GM23338 (cell line): Measurements from ENCODE around the gene MANEAL. TPM values are rescaled to one million over a fixed set of nuclear protein-coding genes. Genes with fewer than 3 reads are reported as not detected.

Experiments used
- ATAC-seq: fragments of 200-7000 bp; cut with Tn5 transposase; 3 replicates; pipeline ENCODE4 v1.9.1; 2020
- DNase-seq: peaks from one replicate; pipeline ENCODE4 v3.0.0-alpha.2; 2015; ENCODE audit warnings: low spot score
- H2AFZ ChIP-seq: fragments of 200-600 bp; sonication (generic); 2 replicates; pipeline ENCODE4 v1.8.0; 2016; ENCODE audit warnings: antibody characterized with exemption, mild to moderate bottlenecking, moderate library complexity
- H3F3A ChIP-seq: fragments of 200-600 bp; sonication (generic); replicated peaks from 2 replicates; pipeline ENCODE4 v1.8.0; 2017; ENCODE audit warnings: antibody characterized with exemption, mixed run types, low read depth
- H3K27ac ChIP-seq: fragments of 200-600 bp; sonication (generic); 2 replicates; pipeline ENCODE4 v1.6.1; 2016; ENCODE audit warnings: low read depth
- H3K27me3 ChIP-seq: fragments of 200-600 bp; sonication (generic); 2 replicates; pipeline ENCODE4 v1.8.0; 2016; ENCODE audit warnings: mild to moderate bottlenecking, mixed run types, moderate library complexity; ENCODE audit not compliant: insufficient read depth
- H3K36me3 ChIP-seq: fragments of 200-600 bp; sonication (generic); 2 replicates; pipeline ENCODE4 v1.8.0; 2016; ENCODE audit warnings: mild to moderate bottlenecking; ENCODE audit not compliant: insufficient read depth
- H3K4me1 ChIP-seq: fragments of 200-600 bp; sonication (generic); 2 replicates; pipeline ENCODE4 v1.8.0; 2016; ENCODE audit warnings: mild to moderate bottlenecking, moderate library complexity; ENCODE audit not compliant: insufficient read depth
- H3K4me2 ChIP-seq: fragments of 200-600 bp; sonication (generic); 2 replicates; pipeline ENCODE4 v1.7.1; 2017; ENCODE audit warnings: mixed run types
- H3K4me3 ChIP-seq: fragments of 200-600 bp; sonication (generic); 2 replicates; pipeline ENCODE4 v1.6.1; 2016; ENCODE audit warnings: mixed run types
- H3K79me2 ChIP-seq: fragments of 200-600 bp; sonication (generic); replicated peaks from 2 replicates; pipeline ENCODE4 v1.8.0; 2017; ENCODE audit warnings: mild to moderate bottlenecking; ENCODE audit not compliant: insufficient read depth
- H3K9me2 ChIP-seq: fragments of 200-600 bp; sonication (generic); 2 replicates; pipeline ENCODE4 v1.8.0; 2017; ENCODE audit not compliant: insufficient read depth
- H4K20me1 ChIP-seq: fragments of 200-600 bp; sonication (generic); replicated peaks from 2 replicates; pipeline ENCODE4 v1.8.0; 2017; ENCODE audit warnings: mild to moderate bottlenecking; ENCODE audit not compliant: insufficient read depth
- H3K27ac Mint-ChIP-seq: 2 replicates; pipeline ENCODE4 v1.8.0; 2020; ENCODE audit warnings: inconsistent platforms, mild to moderate bottlenecking, moderate library complexity, mixed read lengths
- H3K27me3 Mint-ChIP-seq: 3 replicates; pipeline ENCODE4 v1.8.0; 2022; ENCODE audit warnings: low read depth, mild to moderate bottlenecking, moderate library complexity, mixed read lengths, inconsistent platforms; ENCODE audit not compliant: insufficient read depth, poor library complexity
- H3K36me3 Mint-ChIP-seq: 3 replicates; pipeline ENCODE4 v1.8.0; 2021; ENCODE audit warnings: low read depth, mild to moderate bottlenecking, inconsistent platforms, moderate library complexity, mixed read lengths
- H3K4me1 Mint-ChIP-seq: 3 replicates; pipeline ENCODE4 v1.8.0; 2020; ENCODE audit warnings: mild to moderate bottlenecking, inconsistent platforms, mixed read lengths
- H3K4me3 Mint-ChIP-seq: 3 replicates; pipeline ENCODE4 v1.8.0; 2021; ENCODE audit warnings: moderate library complexity, mild to moderate bottlenecking, inconsistent platforms, mixed read lengths
- H3K9me3 Mint-ChIP-seq: 3 replicates; pipeline ENCODE4 v1.8.0; 2020; ENCODE audit warnings: moderate library complexity, mild to moderate bottlenecking, inconsistent platforms, mixed read lengths
- EZH2 ChIP-seq: fragments of 200-600 bp; sonication (generic); IDR thresholded peaks from one replicate; pipeline ENCODE4 v1.8.0; 2017; ENCODE audit warnings: antibody characterized with exemption, mild to moderate bottlenecking, low read depth; ENCODE audit not compliant: unreplicated experiment
- JUNB ChIP-seq: IDR thresholded peaks from one replicate; pipeline ENCODE4 v1.6.1; 2016; ENCODE audit warnings: antibody characterized with exemption; ENCODE audit not compliant: unreplicated experiment
- ZNF331 ChIP-seq: fragments of 250-450 bp; sonication (Bioruptor Pico); IDR thresholded peaks from 2 replicates; pipeline ENCODE4 v1.5.0; 2020; ENCODE audit warnings: low read depth, mild to moderate bottlenecking, moderate library complexity
- ZNF462 ChIP-seq: fragments of 250-450 bp; sonication (Bioruptor Pico); IDR thresholded peaks from 2 replicates; pipeline ENCODE4 v1.5.0; 2020; ENCODE audit warnings: mild to moderate bottlenecking, moderate library complexity
- polyA plus RNA-seq: library from polyadenylated mRNA; unstranded; fragments of >200 nt; fragmentation: Nextera tagmentation; extraction: Ambion mirVana; gene quantifications from 2 replicates; pipeline ENCODE4 v1.2.1, GENCODE V29; 2016
- total RNA-seq: library from RNA; depleted of rRNA; stranded (reverse); fragments of >200 nt; shearing (Covaris generic); gene quantifications from 2 replicates; pipeline ENCODE4 v1.2.3, GENCODE V29; 2014

Gene MANEAL
- total and polyA plus RNA-seq, 2 experiments from 2014 or later, result 2.3 to 8.1 TPM

- peaks cover 13% of the 10 kb centered on the region for H3K4me1 ChIP-seq
- H3K27ac ChIP-seq, result no peak overlapping the region
- peaks cover 20% of the 10 kb centered on the region for H3K4me1 Mint-ChIP-seq
- no peaks in the 10 kb centered on the region for H3K9me3 Mint-ChIP-seq
- H3K36me3 Mint-ChIP-seq, result peaks cover 42% of the 10 kb centered on the region
- ATAC-seq (no peak), DNase-seq (no peak)
- no peaks in the 10 kb centered on the region for H3K27me3 ChIP-seq
- TF ChIP-seq ZNF462 (CRISPR knock-in tag), result no peak
- TF ChIP-seq EZH2, result no peak
- TF ChIP-seq ZNF331 (CRISPR knock-in tag), result no peak
- TF ChIP-seq JUNB, result no peak
- H3K4me3 Mint-ChIP-seq, result no peak overlapping the region
- H3K36me3 ChIP-seq, result peaks cover 21% of the 10 kb centered on the region
- no peaks in the 10 kb centered on the region for H3K9me2 ChIP-seq
- H3K27ac Mint-ChIP-seq, result no peak overlapping the region
- H3F3A ChIP-seq, result peaks cover 14% of the 10 kb centered on the region
- peaks cover 27% of the 10 kb centered on the region for H4K20me1 ChIP-seq
- H2AFZ ChIP-seq, result no peak overlapping the region
- peaks cover 7% of the 10 kb centered on the region for H3K27me3 Mint-ChIP-seq
- no peak overlapping the region for H3K4me2 ChIP-seq
- peaks cover 37% of the 10 kb centered on the region for H3K79me2 ChIP-seq
- H3K4me3 ChIP-seq, result no peak overlapping the region
Observed at GRCh38 chr1:37809942-37810341, 16.3 kb downstream of the MANEAL start.

DNA sequence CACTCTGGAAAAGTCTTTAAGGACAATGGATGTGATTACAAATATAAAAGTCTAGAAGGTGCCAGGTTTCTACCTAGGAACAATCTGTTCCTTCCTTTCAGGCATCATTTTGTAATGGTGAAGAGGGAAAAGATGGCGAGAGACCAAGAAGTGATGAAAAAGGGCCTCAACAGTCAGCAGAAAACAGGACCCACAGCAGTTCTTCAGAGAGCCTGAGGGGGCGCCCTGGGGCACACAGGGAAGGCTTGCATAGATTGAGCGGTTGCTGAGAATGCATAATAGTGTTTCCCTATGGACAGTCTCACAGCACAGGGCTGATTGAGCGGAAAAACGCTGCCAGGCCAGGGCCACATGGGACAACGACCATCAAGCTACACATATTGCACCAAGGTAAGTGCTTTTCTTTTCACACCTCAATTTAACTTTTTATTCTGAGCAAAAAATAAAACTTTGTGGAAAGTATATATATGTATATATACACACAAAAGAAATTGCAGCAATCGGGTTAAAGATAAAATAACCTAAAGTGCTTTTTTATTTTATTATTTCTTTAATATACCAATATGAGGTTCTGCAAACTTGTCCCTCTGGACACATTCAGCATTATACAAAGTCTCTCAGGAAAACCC is 17.5 kb downstream of the MANEAL start:
- DNase-seq (peak; percentile 94), ATAC-seq (peak; percentile 32)
- Histone ChIP-seq H3K36me3 (peaks cover 9% of the 10 kb centered on the region), H3K27me3 (no peaks in the 10 kb centered on the region), H3K4me2 (no peak overlapping the region), H2AFZ (no peak overlapping the region), H3K27ac (no peak overlapping the region), H3F3A (peaks cover 9% of the 10 kb centered on the region; the same call in 1 of the 2 replicates), H4K20me1 (peaks cover 15% of the 10 kb centered on the region; the same call in 1 of the 2 replicates), H3K9me2 (no peaks in the 10 kb centered on the region), H3K4me1 (peaks cover 13% of the 10 kb centered on the region), H3K4me3 (no peak overlapping the region), H3K79me2 (peaks cover 28% of the 10 kb centered on the region)
- Mint-ChIP-seq H3K4me1 (peaks cover 20% of the 10 kb centered on the region), H3K36me3 (peaks cover 31% of the 10 kb centered on the region), H3K4me3 (no peak overlapping the region; the same call in 2 of the 3 replicates), H3K27ac (peak overlapping the region; percentile 30; the same call in 1 of the 2 replicates), H3K27me3 (peaks cover 16% of the 10 kb centered on the region), H3K9me3 (no peaks in the 10 kb centered on the region)
- TF ChIP-seq ZNF462 (CRISPR knock-in tag), result no peak
